ENCODE measurements around the gene NEK2.
"Not testable (repeated sequence)": the region's sequence is repeated elsewhere in the genome, so short reads cannot be mapped to it uniquely, and the experiment has no call there.

Gene NEK2

DNA sequence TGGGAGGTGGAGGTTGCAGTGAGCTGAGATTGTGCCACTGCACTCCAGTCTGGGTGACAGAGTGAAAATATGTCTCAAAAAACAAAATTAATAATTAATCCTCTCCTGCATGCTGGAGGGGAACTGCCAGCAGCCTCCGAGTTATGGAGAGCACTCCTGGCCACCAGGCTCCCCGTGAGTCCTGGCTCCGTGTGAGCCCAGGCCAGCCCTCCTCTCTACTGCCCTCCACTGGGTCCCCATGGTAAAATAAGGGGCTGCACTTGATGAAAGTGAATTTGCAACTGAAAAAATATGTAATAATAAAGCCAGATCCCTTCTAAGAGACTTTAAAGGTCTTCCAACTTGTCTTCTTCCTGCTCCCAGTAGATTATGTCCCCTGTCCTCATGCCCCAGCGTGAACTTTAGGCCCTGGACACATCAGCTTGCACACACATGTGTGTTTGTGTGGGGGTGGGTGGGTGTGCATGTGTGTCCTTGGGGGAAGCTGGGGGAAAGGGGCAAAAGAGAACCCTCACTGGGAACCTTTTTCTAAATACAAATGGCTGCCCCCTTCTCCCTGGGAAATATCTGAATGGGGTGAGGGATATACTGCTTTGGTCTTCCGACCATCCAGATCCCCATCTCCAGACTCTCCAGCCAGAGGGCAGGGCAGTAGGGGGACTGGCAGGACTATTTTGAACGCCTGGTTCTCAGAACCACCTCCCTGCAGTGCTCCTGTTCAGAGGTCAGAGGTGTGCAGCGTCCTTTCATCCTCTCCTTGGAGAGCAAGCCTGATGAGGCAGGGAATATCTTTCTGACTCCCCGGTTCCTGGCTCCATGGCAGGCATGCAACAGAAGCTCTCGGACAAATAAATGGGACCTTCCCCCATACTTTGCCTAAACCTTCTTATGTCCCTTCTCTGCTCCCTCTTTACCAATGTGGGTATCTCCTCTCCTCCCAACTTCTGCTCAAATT lies 26.2 kb downstream of the NEK2 start:
- no peak for DNase-seq

DNA sequence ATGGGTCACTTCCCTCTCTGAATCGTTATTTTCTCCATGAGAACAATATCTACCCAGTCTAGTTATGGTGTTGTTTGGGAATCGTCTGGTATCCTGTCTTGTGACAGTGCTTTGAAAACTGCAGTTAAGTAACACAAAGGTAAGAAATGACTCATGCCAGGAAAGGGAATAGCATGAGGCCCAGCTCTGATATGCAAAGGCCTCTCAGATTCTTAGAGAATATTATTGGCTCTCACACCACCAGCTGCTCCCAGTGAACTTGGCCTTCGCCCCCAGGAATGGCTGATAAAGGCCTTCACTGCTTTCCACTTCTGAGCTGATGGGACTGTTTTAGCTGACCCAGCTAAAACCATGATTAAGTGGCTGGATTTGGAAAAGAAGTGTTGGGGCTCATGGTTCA lies 27.1 kb downstream of the NEK2 start:
- no peak for DNase-seq

DNA sequence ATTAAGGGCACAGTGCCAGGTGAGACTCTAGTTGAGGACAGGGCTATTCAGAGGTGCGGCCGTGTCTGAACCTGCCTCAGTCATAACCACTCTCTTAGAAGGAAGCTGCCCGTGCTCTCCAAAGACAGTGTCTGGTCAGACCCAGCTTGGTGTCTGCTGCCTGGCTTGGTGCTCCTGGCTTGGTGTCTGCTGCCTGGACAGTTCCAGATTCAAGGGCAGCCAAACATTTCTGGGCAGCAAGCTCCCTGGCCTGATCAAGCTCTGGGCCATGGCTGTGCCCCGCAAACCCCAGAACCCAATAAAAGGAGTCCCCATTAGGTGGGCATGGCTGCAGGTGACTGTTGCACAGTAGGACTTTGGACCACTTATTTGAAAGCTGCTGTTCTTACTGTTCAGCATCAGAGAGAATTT lies 27.7 kb downstream of the NEK2 start:
- DNase-seq: no peak

DNA sequence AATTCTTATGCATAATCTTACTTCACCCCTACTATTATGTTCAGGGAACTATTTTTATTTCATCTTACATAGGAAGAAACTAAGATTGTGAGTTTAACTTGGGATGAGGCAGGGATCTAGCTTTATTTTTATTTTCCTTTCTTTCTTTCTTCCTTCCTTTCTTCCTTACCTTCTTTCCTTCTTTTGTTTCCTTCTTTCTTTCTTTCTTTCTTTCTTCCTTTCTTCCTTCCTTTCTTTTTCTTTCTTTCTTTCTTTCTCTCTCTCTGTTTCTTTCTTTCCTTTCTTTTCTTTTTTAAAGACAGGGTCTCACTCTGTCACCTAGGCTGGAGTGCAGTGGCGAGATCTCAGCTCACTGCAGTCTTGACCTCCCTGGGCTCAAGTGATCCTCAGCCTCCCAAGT lies 28.9 kb downstream of the NEK2 start:
- no peak for DNase-seq

DNA sequence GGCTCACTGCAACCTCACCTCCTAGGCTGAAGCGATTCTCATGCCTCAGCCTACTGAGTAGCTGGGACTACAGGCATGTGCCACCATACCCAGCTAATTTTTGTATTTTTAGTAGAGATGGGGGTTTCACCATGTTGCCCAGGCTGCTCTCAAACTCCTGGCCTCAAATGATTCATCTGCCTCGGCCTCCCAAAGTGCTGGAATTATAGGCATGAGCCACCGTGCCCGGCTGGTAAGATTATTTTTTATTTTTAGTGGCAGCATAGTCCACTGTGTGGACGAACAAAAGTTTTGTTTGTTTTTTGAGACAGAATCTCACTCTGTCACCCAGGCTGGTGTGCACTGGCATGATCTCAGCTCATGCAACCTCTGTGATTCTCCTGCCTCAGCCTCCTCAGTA lies 29.8 kb downstream of the NEK2 start:
- not testable (repeated sequence) for DNase-seq

DNA sequence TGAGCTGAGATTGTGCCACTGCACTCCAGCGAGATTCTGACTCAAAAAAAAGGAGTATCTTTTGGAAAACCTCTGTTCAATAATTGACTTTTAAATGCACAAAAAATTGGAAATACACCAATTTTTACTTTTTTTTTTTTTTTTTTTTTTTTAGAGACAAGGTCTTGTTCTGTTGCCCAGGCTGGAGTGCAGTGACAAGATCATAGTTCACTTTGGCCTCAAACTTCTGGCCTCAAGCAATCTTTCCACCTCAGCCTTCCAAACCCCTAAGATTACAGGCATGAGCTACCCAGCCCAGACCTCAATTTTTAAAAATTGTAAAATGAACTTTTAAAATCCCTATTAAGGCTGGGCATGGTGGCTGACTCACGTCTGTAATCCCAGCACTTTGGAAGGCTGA lies 30.8 kb downstream of the NEK2 start:
- DNase-seq: no peak

DNA sequence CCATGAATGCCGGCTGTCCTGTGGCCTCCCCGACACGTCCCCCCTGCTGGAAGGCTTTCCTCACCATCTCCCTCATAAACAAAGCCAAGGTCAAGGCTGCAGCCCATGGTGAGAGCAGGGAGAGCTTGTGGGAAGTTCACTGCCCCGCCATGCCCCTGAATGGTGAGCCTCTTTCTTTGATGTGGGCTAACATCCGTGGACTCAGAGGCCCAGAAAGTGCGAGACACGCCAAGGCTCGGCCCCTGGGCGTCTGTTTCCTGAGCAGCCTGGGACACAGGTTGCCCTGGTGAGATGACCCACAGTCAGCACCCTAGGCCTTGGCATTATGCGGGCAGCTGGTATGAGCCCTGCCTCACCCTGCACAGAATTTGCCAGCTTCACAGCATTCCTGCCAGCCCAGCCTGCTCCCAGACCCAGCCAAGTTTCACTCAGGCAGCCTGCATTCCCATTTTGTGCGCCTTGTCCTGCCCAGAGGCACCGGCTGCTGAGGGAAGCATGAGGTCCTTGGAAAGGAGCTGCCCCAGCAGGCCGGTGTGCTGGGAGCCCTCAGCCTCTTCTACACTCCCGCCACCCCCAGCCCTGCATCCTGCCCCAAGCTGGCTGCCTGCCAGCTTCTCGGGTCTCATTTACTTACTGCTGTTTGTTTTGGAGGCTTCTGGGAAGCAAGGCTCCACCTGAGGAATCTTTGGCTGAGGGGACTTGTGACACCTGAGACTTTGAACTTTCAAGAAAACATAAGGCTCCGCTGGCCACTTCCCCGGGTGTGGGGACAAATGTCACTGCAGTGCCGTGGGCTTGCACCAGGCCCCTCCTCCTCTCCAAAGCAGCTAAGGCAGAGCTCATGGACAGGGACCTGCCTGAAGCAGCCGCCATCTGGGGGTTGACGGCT lies 31.9 kb downstream of the NEK2 start:
- peak; percentile 57 to 84 (median 71) for DNase-seq

DNA sequence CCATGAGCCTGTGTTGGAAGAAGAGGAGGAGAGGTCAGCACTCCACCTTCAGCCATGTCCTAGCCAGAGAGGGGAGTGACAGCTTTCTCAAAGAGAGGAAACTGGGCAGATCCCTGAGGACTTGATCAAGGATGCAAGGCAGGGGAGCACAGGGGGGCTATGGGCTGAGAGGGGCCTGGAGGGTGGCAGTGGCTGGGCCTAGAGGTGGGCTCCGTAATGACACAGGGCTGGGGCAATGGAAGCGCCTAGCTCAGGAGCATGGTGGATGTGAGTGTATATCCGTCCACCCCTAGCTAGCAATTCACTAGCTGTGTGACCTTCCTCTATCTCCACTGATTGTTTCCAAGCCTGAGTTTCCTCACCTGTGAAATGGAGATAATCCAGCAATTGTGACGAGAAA lies 32.6 kb downstream of the NEK2 start:
- DNase-seq: no peak

DNA sequence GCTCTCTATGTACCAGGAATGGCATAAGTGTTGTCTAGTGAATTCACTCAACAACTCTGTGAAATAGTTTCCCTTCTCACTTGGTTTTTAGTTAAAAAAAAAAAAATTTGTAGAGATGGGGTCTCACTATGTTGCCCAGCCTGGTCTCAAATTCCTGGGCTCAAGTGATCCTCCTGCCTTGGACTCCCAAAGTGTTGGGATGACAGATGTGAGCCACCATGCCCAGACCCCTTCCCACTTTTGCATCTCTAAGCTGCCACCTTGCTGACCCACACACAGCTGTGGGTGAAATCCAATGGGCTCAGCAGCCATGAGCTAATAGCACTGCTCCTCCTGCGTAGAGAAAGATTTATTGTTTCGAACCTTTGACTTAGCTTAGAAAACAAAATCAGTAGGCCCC lies 33.5 kb downstream of the NEK2 start:
- DNase-seq: no peak

DNA sequence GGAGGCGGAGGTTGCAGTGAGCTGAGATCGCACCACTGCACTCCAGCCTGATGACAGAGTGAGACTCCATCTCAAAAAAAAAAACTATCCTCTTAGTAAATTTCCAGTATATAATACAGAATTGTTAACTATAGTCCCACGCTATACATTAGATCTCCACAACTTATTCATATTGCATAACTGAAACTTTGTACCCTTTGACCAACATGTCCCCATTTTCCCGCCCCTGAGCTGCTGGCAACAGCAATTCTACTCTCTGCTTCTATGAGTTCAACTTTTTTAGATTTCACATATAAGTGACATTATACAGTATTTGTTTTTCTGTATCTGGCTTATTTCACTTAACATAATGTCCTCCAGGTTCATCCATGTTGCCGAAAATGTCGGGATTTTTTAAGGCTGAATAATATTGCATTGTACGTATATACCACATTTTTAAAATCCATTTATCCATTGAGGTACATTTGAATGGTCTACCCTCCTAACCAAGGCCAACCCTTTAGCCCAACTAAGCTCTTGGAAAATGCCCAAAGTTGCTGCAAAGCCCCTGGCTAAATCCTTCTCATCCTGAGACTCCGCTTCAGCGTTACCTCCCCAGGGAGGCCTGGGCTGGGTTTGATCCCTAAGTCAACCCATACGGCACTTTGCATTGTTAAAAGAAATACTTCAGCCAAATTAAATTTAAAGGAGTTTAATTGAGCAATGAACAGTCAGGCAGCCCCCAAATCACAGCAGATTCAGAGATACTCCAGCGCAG lies 34.2 kb downstream of the NEK2 start:
- no peak for DNase-seq

DNA sequence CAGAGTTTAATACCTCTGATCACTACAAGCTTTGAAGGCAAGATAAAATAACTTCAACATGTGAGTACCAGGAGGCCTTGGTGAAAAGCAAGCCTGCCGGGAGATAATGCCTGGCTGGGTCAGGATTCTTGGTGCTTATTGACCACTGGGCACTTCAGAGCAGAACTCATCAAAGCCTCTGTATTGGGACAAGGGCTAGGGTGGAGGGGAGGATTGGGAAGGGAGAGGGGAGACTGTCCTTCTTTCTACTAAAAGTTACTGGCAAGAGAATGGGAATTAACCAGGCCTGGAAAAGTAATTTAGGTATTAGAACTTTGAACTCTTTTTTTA lies 35.2 kb downstream of the NEK2 start:
- DNase-seq: no peak

DNA sequence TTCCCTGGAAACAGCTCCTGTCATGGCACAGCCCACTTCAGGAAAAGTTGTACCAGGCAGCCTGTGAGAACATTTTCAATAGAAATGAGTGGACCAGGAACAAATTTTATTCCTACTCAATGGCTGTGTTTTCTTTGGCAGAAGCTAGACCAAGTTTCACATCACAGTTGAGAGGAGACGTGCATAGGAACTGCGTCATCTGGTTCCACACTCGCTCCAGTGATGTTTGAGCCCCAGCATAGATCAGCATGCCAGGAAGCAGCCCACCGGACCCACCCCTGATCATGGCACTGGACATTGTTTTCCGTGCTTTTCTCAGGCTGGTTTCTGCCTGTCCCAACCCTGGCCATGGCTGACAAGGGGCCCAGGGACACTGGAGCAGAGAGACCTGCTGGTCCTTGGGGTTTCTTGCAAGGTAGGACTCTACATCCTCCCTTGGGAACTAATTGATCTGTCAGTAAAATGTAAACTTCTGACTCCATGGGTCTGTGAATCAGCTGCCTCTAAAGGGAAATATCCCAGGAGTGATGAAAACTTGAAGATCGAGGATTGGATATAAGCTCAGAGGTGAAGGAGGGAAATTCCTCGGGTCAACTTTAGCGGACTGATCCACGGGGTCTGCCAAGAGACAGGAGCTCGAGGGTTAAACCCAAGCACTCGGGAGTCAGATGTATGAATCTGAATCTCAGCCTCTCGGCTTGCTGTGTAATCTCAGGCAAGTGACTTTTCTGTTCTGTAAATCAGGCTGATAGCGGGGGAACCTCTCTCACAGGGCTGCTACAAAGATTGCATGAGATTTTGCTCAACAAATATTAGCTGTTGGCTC lies 35.7 kb downstream of the NEK2 start:
- no peak for DNase-seq

DNA sequence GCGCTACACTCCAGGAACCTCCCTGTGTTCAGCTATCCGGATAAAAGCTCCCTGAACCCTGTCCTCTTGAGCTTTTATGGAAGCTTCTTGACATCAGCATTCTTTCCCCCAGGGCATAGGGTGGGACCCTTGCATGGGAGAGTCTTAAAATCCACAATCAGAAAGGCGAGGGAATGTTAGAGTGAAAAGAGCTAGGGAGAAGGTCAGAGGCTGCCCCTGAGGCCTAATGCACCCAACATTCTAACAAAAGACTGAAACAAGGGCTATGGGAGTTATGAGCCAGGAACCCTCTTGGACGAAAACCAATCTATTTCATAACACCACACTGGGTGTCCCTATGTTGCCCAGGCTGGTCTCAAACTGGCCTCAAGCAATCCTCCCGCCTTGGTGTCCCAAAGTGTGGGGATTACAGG lies 36.7 kb downstream of the NEK2 start:
- no peak for DNase-seq

DNA sequence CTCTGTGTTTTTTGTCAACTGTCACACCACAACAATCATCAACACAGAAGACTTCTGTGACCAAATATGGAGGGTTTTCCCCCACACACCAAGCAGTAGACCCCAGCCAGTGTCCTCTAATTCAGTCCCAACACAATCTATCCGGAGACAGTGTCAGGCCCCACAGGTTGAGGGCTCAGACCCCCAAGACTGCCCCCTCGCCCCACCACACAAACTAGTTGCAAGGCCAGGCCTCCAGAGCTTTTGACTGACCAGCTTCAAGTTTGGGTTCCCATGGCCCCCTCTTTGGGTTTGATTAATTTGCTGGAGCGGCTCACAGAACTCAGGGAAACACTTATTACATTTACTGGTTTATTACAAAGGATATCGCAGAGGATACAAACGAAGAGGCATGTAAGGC lies 37.2 kb downstream of the NEK2 start:
- no peak for DNase-seq

DNA sequence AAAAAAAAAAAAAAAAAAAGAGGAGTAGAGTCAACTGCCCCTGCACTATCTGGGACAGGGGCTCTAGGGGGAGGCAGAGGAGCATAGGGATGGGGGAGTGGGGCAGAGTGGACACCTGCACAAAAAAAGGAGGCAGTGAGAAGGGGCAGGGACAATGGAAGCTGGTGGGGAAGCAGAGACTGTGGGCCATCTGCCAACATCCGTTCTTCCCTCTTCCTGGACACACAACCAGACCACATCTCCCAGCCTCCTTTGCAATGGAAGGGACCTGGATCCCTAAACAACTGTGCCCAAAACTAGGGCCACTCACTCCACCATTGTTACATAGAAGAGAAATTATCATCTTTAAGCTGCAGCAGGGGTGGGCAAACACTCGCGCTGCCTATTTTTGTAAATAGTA lies 38.4 kb downstream of the NEK2 start:
- DNase-seq: no peak

DNA sequence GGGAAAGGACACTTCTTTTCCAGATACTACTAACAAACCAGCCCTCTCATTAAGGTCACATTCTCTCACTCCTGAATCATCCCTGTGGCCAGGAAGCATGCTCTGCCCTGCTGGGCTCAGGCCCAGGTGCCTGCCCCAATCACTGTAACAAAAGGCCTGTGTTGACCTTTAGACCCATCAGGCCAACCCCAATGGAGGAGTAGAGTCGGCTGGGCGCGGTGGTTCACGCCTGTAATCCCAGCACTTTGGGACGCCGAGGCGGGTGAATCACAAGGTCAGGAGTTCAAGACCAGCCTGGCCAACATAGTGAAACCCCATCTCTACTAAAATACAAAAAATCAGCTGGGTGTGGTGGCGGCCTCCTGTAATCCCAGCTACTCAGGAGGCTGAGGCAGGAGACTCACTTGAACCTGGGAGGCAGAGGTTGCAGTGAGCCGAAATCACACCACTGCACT lies 38.8 kb downstream of the NEK2 start:
- not testable (repeated sequence) for DNase-seq

DNA sequence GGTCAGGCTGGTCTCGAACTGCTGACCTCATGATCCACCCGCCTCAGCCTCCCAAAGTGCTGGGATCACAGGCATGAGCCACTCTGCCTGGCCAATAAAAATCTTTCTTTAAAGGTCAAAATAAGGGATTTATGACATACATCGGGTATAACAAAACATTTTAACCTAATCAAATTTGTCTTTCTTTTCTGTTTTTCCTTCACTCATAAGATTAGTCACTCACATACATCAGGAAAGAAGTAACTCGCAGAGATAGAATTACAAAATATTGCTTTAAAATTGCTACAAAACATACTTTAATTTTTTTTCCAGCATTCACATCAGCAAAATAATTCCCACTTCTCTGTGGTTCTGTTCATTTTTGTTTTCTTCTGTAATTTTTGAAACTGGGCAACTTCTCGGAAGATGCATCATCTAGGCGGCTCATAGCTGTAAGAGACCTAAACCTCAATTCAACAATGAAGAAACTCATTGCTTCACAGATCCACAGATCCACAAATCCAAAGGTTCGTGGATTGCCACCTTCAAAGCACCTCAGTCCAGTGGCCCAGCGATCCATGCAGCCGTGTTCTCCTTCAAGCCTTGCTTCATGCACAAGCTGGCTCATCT lies 39.7 kb downstream of the NEK2 start:
- DNase-seq: no peak

DNA sequence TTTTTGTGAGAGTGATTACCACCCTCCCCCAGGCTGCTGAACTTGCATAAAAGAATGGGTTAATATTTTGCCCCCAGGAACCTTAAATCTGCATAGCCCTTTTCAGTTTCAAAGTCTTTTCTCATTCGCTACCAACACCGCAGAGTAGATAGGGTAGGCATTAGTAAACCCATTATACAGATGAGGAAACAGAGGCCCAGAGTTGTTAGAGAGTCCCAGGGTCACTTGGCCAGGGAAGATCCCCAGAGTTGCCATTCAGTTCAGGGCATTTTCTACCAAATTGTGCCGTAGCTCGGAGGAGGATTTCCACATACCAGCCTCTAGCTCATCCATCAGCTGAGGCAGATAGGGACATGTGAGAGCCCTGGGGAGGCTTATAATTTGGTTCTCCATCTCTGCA lies 40.5 kb downstream of the NEK2 start:
- no peak for DNase-seq

DNA sequence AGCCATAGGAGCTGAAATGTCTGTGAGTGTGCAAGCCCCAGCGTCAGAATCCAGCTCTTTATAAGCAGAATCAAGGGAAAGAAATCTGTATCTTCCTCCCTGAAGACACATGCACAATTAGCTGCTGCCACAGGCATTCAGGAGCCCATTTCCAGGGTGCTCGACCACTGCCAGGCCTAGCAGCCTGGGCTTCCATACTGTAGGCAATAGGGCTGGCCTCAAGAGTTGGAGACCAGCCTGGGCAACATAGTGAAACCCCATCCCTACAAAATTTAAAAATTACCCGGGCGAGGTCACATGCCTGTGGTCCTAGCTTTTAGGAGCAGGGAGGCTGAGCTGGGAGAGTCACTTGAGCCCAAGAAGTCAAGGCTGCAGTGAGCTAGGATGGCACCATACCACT lies 41.0 kb downstream of the NEK2 start:
- DNase-seq: no peak

DNA sequence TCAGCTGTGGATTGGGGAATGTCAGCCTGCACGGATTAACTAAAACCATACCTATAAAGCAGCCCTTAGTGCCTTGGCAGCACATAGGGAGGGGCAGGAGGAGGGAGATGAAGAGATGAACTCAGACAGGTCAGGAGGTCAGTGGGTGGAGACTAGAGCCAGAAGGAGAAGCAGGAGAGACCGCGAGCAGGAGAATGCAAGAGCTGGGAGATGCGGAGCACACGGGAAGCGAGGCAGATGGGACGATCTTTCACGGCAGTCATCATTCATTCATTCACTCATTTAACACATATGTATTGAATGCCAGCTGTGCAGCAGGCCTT lies 41.9 kb downstream of the NEK2 start:
- no peak for DNase-seq

DNA sequence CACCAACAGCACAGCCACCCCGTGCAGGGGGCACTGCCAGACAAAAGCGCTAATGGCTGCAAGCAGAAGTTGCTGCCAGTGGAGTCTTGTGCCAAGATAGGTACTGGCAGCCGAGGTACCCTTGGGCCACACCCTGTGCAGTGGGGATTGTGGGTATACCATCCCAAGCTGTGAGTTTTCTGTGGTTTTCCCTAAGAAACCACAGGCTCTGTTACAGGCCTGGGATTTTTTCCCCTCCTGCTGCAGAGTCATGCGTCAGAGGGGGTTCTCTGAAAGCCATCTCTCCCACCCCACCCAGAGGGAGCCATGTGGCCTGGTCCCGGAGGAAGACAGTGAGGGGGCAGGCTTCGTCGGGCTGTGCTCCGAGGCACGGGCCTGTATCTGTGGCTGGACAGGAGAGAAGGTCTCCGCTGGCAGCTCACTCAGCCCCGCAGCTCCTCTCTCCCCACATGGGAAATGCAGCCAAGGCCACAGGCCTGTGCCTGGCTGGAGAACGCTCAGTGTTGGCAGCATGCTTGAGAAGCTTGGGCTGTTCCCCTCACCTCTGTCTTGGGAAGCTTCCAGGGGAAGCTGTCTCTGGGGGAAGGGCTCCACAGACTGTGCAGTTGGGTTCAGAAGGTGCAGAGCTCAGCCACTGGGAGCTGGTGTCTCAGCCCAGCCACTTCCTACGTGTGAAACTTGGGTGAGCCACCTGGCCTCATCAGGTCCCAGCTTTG lies 42.5 kb downstream of the NEK2 start:
- DNase-seq: no peak

All from NCI-H1417 (cell line).